ENCODE results near the gene CDH13. TPM values are rescaled to one million over a fixed set of nuclear protein-coding genes. Genes with fewer than 3 reads are reported as not detected.

Gene CDH13
- 1 to 10 TPM; 2.4 to 6.3 TPM for total RNA-seq

GRCh38 chr16:82626791-82627261 lies at the start of gene CDH13:
Gene CDH13 (plus strand): TSS chr16:82626969.
- intact Hi-C loops (cut with DNase I) = loop anchor here (10.0 kb wide), 1 partner anchor 578 kb away; no protein-coding TSS in a partner anchor
- Histone ChIP-seq H3K36me3 (no peaks in the 10 kb centered on the region), H3K27ac (no peak within 1 kb of the TSS), H3K9ac (ENCODE audit: low read depth in 2 of 2, low read length in 2 of 2) (peak within 1 kb of the TSS in 1 of 2 donors; percentile 44), H3K9me3 (no peaks in the 10 kb centered on the region), H3K4me3 (peak within 1 kb of the TSS; percentile 29), H3K4me1 (peaks cover 5% of the 10 kb centered on the region), H3K27me3 (peaks cover 26% of the 10 kb centered on the region)
- DNase-seq = no peak
- no peak for TF ChIP-seq CTCF (IDR thresholded peaks at IDR 0.05)

GRCh38 chr16:82580298-82580890 lies 46.4 kb upstream of the CDH13 start:
- no peaks in the 10 kb centered on the region for H3K36me3 ChIP-seq
- intact Hi-C loops (cut with DNase I) = loop anchor here (5.0 kb wide), 1 partner anchor 313 kb away; no protein-coding TSS in a partner anchor
- no peaks in the 10 kb centered on the region for H3K4me1 ChIP-seq
- no peak overlapping the region for H3K27ac ChIP-seq
- H3K27me3 ChIP-seq = no peaks in the 10 kb centered on the region
- no peak for TF ChIP-seq CTCF (IDR thresholded peaks at IDR 0.05)
- DNase-seq = peak; percentile 27
- H3K4me3 ChIP-seq = no peak overlapping the region
- H3K9ac ChIP-seq (ENCODE audit: low read depth in 2 of 2, low read length in 2 of 2) = no peak overlapping the region
- no peaks in the 10 kb centered on the region for H3K9me3 ChIP-seq

DNA sequence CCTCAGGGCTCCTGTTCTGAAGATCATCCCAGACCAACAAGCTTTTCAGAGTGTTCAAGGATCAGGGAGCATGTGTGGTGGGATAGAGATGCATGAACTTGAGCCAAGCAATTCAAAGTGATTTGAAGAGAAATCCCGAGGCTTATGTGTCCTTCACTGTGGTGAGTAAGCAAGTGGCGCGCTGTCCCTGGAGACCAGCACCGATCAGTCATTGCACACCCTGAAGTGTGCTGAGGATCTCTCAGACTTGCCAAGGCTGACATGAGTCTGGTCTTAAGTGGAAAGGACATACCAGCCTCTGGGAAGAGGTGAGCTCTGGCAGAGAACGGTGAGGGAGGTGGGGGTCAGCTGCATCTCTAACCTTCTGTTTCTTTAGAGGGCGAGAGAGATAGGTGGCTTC lies 43.8 kb upstream of the CDH13 start:
- intact Hi-C loops (cut with DNase I) = loop anchor here (5.0 kb wide), 1 partner anchor 316 kb away; no protein-coding TSS in a partner anchor
- no peak for DNase-seq
- no peak overlapping the region for H3K4me3 ChIP-seq

GRCh38 chr16:82583422-82583821 lies 43.3 kb upstream of the CDH13 start:
- DNase-seq = no peak

More for the DNA sequence above, 43.8 kb upstream of the CDH13 start:
- TF ChIP-seq CTCF (IDR thresholded peaks at IDR 0.05) = no peak
- H3K4me1 ChIP-seq = no peaks in the 10 kb centered on the region
- H3K36me3 ChIP-seq = no peaks in the 10 kb centered on the region
- H3K9me3 ChIP-seq = no peaks in the 10 kb centered on the region
- no peak overlapping the region for H3K27ac ChIP-seq
- no peaks in the 10 kb centered on the region for H3K27me3 ChIP-seq
- H3K9ac ChIP-seq (ENCODE audit: low read depth in 2 of 2, low read length in 2 of 2) = no peak overlapping the region

DNA sequence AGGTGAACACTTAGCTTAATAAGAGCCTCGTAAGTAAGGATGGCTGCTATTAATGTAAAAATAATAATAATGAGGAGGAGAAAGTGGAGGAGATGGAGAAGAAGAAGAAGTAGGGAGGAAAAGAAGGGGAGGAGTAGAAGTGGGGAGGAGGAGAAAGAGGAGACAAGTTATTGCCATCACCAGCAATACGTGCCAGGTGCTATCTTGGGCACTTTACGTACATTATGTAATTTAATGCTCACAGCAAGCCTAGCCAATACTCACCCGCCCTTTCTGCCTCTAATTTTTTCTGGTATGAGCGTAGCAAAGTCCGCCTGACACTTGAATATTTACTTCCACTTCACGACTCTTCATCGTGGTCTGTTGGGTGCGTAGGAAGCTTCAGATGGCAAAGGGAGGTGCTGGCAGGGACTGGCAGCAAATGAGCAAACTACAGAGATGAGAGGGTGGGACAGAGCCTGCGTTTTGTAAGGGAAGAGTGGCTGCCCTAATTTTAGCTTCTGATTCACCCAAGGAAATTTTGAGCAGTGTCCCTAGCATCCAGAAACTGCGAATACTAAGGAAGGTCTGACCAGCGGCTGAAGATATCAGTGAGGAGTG lies 42.1 kb upstream of the CDH13 start:
- H3K9me3 ChIP-seq = no peaks in the 10 kb centered on the region
- H3K27ac ChIP-seq = no peak overlapping the region
- intact Hi-C loops (cut with DNase I) = loop anchor here (5.0 kb wide), 1 partner anchor 317 kb away; no protein-coding TSS in a partner anchor
- H3K4me3 ChIP-seq = no peak overlapping the region
- no peak overlapping the region for H3K9ac ChIP-seq (ENCODE audit: low read depth in 2 of 2, low read length in 2 of 2)
- no peaks in the 10 kb centered on the region for H3K36me3 ChIP-seq
- no peaks in the 10 kb centered on the region for H3K27me3 ChIP-seq
- TF ChIP-seq CTCF (IDR thresholded peaks at IDR 0.05) = no peak
- DNase-seq = no peak
- H3K4me1 ChIP-seq = no peaks in the 10 kb centered on the region

More at GRCh38 chr16:82583422-82583821, 43.3 kb upstream of the CDH13 start:
- no peaks in the 10 kb centered on the region for H3K36me3 ChIP-seq
- no peaks in the 10 kb centered on the region for H3K4me1 ChIP-seq
- TF ChIP-seq CTCF (IDR thresholded peaks at IDR 0.05) = no peak
- H3K9me3 ChIP-seq = no peaks in the 10 kb centered on the region
- no peak overlapping the region for H3K27ac ChIP-seq
- H3K9ac ChIP-seq (ENCODE audit: low read depth in 2 of 2, low read length in 2 of 2) = no peak overlapping the region
- no peak overlapping the region for H3K4me3 ChIP-seq
- no peaks in the 10 kb centered on the region for H3K27me3 ChIP-seq
- intact Hi-C loops (cut with DNase I) = loop anchor here (5.0 kb wide), 1 partner anchor 316 kb away; no protein-coding TSS in a partner anchor
